ENCODE results near the gene SH3PXD2B. TPM values are rescaled to one million over a fixed set of nuclear protein-coding genes. Genes with fewer than 3 reads are reported as not detected.
A peak's percentile ranks its signal among the peaks of the same experiment; 100 is the strongest.

The SH3PXD2B gene
- total and polyA plus RNA-seq, 2 of the 13 experiments (the other 11 are each of a cell fraction or from before 2014, with no cell fraction given), result 3.4 to 4.6 TPM

DNA sequence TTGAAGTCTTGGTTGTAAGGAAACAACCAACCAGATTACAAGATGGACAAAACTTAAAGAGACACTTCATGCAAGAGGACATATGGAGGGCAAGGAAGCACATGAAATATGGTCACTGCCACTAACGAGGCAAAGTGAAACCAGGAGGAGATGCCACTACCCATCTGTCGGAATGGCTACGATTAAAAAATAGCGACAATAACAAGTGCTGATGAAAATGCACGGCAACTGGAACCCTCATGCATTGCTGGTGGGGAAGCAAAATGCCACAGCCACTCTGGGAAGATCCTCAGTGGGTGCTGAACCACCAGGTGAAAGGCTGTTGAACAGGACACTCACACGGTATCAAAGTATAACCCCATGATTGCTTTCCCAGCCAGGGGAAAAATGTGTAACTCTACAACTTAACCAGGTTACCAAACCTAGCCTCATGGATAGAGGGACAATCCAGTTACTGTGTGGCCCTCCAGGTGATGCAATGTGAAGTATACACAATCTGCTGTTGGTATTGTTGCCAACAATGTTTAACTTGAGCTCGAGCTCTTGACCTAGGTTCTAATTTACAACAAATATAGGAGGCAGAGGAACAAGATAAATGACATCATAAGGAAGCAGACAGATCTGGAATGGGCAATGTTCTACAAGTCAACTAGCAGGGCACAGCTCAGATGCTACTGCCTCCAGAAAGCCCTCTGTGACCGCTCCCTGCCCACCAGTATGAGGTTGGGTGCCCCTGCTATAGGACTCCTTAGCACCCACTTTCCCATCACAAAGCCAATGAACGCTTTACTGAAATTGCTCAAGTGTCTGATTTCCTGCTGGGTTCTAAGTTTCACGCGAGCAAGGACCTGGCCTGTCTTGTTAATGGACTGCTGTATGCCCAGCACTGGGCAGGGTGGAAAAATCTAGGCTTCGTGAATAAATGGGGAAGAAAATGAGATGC is 25.8 kb downstream of the SH3PXD2B start (continued):
- TF ChIP-seq, protein P1, sequence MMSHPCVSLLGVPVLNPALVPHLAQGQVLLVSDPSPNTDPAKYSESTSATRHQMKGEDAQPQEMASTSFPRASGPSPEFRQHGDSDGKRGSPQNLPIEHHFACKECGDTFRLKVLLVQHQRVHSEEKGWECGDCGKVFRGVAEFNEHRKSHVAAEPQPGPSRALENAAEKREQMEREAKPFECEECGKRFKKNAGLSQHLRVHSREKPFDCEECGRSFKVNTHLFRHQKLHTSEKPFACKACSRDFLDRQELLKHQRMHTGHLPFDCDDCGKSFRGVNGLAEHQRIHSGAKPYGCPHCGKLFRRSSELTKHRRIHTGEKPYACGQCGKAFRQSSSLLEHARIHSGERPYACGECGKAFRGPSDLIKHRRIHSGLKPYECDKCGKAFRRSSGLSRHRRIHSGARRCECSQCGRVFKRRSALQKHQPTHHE (CRISPR knock-in tag; IDR thresholded peaks at IDR 0.05; ENCODE audit: borderline replicate concordance), result no peak
- TF ChIP-seq CEBPG (CRISPR knock-in tag; IDR thresholded peaks at IDR 0.05), result peak; percentile 96
- no peak for TF ChIP-seq ZNF570 (CRISPR knock-in tag; IDR thresholded peaks at IDR 0.05; ENCODE audit: borderline replicate concordance)
- no peak for TF ChIP-seq ZSCAN12 (CRISPR knock-in tag; IDR thresholded peaks at IDR 0.05)
- TF ChIP-seq PTBP1 (IDR thresholded peaks at IDR 0.05; ENCODE audit: low read depth, low read length, poor library complexity, severe bottlenecking), result no peak
- TF ChIP-seq ZNF790 (CRISPR knock-in tag; IDR thresholded peaks at IDR 0.05; ENCODE audit: borderline replicate concordance), result no peak
- TF ChIP-seq THAP8 (CRISPR knock-in tag; IDR thresholded peaks at IDR 0.05; ENCODE audit: borderline replicate concordance), result no peak
- TF ChIP-seq ZNF335 (CRISPR knock-in tag; IDR thresholded peaks at IDR 0.05), result no peak
- TF ChIP-seq ZSCAN25 (CRISPR knock-in tag; IDR thresholded peaks at IDR 0.05), result no peak
- TF ChIP-seq SRSF4 (IDR thresholded peaks at IDR 0.05; ENCODE audit: low read depth, low read length, poor library complexity, severe bottlenecking), result no peak
- TF ChIP-seq ZNF605 (CRISPR knock-in tag; IDR thresholded peaks at IDR 0.05), result no peak
- no peak for TF ChIP-seq ZNF350 (CRISPR knock-in tag; IDR thresholded peaks at IDR 0.05; ENCODE audit: borderline replicate concordance, low read depth)
- no peak for TF ChIP-seq RORA (CRISPR knock-in tag; IDR thresholded peaks at IDR 0.05)
- no peak for TF ChIP-seq SYNCRIP (IDR thresholded peaks at IDR 0.05; ENCODE audit: insufficient read depth, low read depth, low read length)
- TF ChIP-seq ZNF784 (CRISPR knock-in tag; IDR thresholded peaks at IDR 0.05; ENCODE audit: borderline replicate concordance), result no peak
- TF ChIP-seq, protein P2, sequence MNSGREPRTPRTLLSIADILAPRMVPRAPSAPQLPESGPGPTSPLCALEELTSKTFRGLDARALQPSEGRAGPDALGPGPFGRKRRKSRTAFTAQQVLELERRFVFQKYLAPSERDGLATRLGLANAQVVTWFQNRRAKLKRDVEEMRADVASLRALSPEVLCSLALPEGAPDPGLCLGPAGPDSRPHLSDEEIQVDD (CRISPR knock-in tag; IDR thresholded peaks at IDR 0.05; ENCODE audit: borderline replicate concordance), result no peak
- TF ChIP-seq ZNF121 (CRISPR knock-in tag; IDR thresholded peaks at IDR 0.05), result no peak
- no peak for TF ChIP-seq PCBP2 (optimal IDR thresholded peaks at IDR 0.05; ENCODE audit: low read depth, low read length, poor library complexity, severe bottlenecking)
- TF ChIP-seq ZNF775 (CRISPR knock-in tag; IDR thresholded peaks at IDR 0.05; ENCODE audit: borderline replicate concordance), result no peak
- TF ChIP-seq MATR3 (CRISPR knock-in tag; IDR thresholded peaks at IDR 0.05), result no peak
- TF ChIP-seq MBD4 (IDR thresholded peaks at IDR 0.05; ENCODE audit: borderline replicate concordance, low read length), result no peak
- TF ChIP-seq HDAC2 (CRISPR knock-in tag; IDR thresholded peaks at IDR 0.05), result peak; percentile 72
- TF ChIP-seq SAP130 (CRISPR knock-in tag; IDR thresholded peaks at IDR 0.05; ENCODE audit: low read depth), result peak; percentile 50
- TF ChIP-seq ZNF138 (CRISPR knock-in tag; IDR thresholded peaks at IDR 0.05; ENCODE audit: low read depth), result no peak
- TF ChIP-seq, protein P3, sequence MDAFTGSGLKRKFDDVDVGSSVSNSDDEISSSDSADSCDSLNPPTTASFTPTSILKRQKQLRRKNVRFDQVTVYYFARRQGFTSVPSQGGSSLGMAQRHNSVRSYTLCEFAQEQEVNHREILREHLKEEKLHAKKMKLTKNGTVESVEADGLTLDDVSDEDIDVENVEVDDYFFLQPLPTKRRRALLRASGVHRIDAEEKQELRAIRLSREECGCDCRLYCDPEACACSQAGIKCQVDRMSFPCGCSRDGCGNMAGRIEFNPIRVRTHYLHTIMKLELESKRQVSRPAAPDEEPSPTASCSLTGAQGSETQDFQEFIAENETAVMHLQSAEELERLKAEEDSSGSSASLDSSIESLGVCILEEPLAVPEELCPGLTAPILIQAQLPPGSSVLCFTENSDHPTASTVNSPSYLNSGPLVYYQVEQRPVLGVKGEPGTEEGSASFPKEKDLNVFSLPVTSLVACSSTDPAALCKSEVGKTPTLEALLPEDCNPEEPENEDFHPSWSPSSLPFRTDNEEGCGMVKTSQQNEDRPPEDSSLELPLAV (CRISPR knock-in tag; conservative IDR thresholded peaks at IDR 0.05; ENCODE audit: low read depth), result no peak
- TF ChIP-seq ZNF430 (CRISPR knock-in tag; IDR thresholded peaks at IDR 0.05), result no peak
